Measurements from ENCODE around the gene DLGAP1.

Gene DLGAP1

DNA sequence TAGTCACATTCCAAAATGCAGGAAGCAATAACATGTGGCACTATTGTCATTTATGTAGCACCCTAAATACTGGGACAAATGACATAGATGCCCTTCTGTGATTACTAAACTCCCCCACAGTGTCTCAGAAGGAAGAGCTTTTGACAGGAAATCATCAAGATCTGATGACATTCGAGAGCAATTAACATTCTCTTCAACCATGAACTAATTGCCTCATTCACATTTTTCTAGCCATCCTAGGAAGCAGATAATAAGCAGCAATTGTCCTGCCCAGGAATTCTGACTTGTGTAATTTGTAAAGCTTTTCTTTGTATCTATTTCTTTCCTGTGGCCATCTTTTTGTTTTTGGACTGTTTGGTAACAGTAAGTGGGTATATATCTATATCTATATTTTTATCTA is 712.6 kb downstream of the DLGAP1 start:
- no peak for DNase-seq

DNA sequence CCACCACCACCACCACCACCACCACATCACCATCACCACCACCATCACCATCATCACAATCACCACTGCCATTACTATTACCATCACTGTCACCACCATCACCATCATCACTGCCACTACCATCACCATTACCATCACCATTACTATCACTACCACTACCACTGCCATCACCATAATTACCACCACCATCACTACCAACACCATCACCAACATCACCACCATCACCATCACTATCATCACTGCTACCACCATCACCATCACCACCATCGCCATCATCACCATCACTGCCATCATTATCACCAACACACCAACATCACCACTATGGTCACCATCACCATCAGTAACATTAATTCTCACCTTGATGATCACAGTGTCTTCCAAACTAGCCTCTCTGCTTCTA is 713.8 kb downstream of the DLGAP1 start:
- DNase-seq = no peak

DNA sequence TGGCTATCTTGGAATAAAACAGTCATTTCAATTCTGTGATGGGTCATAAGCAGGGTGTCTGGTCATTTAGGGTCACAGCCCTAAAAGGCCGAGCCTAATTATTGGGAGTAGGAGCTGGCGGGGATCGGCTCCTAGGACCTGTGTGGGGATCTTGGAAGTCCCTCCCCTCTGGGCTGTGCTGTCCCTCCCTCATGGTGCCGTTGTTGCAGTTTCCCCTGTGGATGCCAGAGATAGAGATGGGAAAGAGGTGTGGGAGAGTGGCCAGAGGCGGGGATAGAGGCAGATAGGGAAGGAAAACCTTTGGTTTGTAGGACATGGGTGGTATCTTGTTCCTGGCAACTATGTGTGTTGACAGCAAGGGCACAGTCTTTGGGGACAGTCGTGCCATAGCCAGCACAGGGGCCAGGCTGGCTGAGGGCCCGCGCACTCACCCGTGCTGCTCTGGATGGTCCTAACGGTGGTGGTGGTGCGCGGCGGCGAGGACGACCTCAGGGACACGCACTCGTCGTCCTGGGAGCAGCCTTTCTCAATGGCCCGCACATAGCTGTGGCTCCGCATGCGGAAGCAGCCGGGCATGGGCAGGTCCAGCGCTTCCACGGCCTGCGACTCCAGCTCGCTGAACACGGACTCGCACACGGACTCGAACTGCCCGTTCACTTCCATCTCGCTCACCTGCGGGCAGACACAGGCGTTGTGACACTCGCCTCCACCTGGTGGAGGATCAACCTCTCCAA is 726.2 kb downstream of the DLGAP1 start:
- no peak for DNase-seq

DNA sequence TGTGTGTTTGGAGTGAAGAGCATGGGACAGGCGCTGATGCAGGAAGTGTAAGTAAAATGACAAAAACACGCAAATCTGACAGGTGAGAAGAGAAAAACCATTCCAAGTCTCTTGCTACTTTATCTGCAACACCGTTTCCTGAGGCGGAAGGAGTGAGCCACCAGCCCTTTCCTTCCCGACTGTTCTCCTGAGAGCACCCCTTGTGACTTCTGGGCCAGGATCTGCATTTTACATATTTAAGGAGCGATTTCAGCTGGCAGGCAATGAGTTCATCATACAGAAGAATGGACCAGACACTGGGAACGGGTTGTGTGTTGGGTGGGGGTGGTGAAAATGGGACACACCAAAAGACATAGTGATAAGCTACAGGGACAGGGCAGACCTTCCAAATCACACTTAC is 727.8 kb downstream of the DLGAP1 start:
- no peak for DNase-seq

DNA sequence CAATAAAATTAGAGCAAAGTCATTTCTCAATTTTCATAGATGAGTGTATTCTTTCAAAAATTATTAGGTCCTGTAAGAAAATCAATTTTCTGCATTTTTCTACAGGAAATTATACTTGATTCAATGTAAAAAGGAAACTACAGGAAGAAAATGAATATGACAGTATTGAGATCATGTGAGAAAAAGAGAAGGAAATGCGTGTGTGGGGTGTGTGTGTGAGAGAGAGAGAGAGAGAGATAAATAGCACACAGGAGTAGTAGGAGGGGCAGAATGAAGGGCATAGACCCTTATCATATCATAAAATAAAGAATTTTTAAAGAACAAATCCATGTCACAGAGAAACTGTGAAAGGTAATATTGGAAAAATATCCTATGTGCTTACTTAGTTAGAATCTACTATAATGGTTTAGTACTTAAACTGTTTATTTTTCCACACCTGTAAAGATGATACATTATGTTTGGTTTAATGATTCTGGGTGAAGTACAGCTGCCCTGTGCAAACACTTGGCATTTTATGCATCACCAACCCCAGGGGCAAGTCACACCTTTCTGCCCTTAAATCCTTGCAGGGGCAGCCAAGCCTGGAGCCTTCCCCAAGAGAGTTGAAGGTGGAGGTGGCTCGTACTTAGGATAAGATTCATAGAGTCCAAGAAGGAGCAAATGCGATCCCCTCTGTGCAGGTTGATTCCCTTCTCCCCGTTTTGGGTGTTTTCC is 728.7 kb downstream of the DLGAP1 start:
- no peak for DNase-seq

DNA sequence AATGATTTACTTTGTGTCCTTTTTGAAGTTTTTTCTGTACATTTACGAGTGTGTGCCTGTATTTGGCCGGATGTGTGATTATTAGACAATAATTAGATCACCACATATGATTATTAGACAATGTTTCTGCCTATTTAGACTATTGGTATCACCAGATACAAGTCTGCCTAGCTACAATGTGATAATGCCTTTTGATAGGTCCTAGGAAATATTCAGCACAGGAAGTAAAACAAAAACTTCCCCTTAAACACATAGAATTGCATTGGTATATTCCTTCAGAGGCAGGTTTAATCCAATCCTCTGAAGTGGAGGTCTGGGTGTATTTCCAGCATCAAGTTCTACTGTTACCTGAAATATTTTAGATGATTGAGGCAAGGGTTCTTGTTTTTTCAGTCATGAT is 730.0 kb downstream of the DLGAP1 start:
- DNase-seq = no peak

DNA sequence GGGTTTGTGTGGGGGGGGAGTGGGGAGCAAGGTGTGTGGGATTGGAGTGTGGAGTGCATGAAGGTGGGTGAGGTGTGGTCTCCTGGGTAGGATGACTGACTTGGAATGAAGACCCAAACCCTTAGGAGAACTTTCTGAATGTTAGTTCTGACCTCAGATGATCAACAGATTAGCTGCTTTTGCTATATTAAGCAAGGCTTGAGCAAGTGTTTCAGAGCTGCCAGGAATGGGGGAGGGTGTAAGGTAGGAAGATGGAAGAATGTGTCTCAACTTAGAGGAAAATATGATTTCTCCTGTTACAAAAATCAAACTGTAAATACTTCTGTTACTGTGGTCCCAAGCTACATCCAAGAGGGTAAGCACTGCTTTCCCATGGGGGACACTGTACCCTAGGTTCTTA is 731.6 kb downstream of the DLGAP1 start:
- DNase-seq = no peak

DNA sequence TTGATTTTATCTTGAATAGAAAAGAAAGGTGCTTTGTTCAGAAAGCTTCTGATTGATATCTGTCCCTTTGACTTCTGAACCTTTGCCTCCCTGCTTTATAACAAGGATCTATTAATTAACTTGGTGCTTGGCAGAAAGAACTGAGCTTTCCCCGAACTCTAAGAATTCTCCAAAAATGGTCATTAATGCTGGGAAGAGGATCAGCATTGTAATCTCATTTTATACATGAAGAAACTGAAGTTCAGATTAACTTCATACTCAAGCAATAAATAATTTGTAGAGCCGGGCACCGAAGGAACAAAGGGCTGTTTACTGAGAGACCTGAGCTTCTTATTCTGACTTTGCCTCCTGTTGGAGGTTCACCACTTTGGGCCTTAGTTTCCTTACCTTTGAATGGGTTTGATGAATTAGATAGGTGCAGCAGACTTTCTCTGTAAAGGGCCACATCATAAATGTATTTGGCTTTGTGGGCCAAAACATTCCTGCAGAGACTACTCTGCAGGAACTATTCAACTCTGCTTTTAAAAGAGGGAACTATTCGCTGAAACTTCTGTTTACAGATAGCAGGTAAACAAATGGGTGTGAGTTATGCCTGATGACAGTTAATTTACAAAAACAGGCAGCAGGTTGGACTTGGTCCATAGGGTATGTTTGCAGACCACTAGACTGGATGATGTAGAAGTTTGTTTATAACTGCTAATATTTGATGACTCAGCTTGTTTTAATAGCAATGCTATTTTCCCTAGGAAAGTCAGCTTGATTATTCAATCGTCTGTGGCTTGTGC is 732.3 kb downstream of the DLGAP1 start:
- DNase-seq = no peak

DNA sequence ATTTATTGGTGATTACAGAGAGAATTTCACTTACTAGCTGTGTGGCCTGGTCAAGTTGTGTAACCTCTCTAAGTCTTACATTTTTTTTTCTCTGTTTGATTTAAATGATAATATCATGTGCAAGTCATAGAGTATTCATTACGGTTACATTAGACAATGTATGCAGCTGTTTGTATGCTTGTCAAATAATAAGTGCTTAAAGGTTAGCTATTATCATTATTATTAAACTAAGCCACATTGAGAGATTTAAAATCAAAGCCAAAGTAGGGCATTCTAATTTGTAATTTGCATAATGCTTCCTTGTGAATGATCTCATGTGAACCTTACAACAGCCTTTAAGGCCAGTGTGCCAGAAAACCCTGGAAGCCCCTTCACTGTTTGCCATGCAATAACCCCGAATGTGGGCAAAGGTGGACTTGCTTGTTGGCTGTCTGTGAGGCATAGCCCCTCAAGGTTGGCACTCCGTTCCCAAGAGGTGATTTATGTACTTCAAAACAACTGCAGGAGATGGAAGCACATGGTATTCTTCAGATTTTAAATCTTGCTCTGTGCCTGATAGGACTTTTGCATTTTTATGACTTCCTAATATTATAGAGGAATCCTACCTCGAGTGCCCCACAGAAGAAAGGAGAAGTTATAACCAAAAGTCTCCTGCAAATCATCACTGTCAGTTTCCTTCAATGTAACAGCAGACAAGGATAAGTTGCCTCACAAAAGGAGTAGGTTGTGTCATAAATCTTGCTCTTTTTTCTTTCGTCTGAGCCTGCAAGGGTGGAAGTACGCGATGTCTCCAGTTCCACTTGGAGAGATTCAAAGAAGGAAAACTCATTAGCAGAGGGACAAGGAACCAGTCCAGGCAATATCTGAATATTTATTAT is 733.1 kb downstream of the DLGAP1 start:
- no peak for DNase-seq

DNA sequence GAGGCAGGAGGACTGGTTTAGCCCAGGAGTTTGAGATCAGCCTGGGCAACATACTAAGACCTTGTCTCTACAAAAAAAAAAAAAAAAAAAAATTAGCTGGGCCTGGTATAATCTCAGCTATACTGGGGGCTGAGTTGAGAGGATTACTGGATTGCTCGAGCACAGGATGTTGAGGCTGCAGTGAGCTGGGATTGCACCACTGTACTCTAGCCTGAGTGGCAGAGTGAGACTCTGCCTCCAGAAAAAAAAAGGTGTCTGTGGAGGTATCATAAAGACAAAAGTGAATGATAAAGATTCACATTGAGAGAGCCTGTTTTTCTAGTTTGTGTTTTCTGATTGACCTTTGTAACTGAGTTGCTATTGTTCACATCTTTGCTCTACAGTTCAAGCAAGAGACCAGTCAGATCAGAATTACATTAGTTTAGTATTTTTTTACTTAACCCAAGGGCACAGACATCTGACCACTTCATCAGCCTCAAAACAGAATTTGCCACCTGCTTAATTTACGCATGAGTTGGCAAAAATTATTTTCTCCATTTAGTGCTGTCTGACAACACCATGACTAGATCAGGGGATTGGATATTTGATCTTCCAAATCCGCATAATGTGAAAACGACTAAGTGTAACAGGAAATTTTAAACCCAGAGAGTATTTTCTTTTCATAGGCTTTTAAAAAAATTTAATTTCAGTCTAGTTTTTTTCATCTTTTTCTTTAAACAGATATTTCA is 734.1 kb downstream of the DLGAP1 start:
- peak; percentile 77 for DNase-seq

DNA sequence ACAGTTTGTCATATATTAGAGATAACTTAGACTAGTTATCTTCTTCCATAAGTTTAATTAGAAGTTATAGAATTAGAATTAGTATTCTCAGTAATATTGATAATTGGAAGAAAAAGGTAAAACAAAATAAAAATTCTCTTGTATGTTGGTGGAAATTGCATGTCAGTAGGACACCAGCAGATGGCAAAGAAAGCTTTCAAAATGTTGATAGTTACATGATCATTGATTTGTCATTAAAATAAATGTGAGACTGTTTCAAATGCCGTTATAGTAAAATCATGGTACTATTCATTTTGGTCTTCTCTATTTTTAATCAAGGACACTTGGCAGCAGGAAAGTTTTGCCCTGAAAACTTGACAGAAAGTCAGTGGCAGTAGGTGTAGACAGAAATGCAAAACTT is 734.9 kb downstream of the DLGAP1 start:
- DNase-seq = no peak

DNA sequence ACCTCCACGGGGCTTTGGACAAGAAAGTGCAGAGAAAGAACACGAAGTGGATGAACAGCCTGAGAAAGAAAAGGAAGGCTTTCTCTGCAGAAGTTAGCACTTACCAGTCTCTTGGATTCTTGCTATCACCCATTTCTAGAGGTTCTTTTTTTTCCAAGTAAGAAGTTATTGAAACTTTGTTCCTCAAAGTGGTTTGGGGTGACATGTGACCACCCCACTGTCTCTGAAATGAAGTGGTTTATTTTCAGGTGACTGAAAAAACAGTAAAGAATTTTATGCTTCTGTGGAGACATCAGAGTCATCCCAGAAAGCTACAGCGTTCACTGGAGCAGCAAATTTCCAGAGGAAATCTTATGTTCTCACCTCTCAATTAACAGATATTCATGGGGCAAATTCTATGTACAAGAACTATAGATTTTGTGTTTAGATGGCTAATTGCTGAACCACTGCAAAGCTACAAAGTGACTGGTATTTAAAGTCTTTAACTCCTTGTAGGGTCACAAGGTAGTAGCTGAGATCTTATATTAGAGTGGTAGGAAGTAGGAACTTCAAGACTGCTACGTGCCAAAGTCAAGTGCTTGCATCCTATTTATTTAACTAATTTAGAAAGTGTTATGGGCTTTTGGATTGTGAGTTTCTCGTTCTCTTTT is 737.6 kb downstream of the DLGAP1 start:
- DNase-seq = no peak

DNA sequence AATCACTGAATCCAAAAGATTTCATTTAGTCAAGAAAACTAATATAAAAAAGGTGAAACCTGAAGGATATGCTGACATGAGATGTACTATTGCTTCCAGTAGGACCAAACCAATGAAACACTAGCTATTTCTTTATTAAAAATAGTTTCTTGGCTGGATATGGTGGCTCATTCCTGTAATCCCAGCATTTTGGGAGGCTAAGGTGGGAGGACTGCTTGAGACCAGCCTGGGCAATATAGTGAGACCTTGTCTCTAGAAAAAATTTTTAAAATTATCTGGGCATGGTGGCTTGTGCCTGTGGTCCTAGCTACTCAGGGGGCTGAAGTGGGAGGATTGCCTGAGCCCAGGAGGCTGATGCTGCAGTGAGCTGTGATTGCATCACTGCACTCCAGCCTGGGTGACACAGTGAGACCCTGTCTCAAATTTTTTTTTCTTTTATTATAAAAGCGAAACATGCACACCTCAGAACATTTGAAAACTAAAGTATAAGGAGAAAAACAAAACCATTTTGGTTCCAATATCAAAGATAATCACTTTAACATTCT is 738.9 kb downstream of the DLGAP1 start:
- no peak for DNase-seq

DNA sequence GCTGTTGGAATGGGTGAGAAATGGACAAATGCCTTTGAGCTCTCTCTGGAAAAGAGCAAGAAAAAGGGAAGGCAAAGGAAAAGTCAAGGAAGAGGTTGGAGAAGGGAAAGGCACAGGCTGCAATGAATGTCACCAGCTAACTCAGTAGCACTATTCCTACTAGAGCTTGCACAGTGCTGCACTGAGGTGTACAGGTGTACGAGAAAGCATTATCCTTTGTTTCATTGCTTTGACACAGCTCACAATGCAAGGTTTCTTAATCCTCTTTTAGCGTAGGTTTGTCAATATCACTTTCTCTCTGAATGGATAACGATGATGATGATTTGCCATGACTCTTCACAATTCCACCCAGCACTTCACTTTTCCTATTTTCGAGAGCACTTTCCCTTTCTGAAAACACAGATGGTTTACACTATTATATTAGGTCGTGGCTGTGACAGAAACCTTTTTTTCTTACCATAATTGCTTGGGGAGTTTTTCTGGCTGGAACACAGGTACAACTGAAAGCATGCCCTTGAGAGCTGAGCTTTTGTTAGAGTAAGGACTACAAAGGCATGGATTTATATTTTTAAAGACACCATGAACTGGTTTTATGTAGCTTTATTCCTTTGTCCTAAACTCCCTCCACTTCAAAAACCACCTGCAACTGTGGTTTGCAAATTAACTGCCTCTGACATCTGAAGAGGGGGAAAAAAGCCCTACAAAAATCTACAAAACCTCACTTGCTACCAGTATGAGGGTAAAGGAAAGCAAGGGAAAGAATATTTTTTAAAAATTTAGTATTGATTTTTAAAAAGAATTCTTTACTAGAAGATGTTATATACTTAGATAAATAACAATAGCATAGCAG is 739.7 kb downstream of the DLGAP1 start:
- no peak for DNase-seq

DNA sequence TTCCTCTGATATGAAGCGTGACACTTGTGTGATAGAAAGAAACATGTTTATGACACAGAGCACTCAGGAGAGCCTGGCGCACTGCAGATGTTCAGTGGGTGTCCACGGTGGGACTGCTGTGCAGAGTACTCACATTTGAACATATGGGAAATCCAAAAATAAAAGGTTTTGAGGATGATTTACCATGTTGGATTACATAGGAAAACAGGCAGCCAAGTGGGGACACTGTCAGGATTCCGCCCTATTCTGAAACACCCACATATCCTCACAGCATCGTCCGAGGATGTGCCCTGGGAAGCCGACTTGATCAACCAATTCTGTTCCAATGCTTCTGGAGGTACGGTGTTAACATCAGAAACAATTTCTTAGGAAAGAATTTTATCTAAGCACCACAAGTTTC is 741.4 kb downstream of the DLGAP1 start:
- DNase-seq = no peak

DNA sequence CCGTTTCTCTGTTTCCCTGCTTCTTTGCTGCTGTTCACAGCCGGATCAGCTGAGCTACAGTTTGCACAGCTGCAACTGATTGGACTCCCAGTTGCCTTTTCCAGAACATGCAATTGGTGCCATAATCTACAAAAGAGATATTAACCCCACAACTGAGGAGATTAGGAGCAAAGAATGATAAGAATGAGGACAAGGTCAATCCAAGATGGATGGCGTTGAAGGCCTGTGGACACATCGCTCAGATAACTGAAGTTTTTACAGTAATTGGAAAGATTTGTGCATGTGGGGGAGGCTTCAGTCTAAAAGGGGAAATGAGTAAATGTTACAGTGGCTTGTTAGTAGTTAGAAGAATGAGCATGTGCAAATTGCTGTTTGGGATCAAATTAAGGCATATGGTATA is 741.9 kb downstream of the DLGAP1 start:
- no peak for DNase-seq

DNA sequence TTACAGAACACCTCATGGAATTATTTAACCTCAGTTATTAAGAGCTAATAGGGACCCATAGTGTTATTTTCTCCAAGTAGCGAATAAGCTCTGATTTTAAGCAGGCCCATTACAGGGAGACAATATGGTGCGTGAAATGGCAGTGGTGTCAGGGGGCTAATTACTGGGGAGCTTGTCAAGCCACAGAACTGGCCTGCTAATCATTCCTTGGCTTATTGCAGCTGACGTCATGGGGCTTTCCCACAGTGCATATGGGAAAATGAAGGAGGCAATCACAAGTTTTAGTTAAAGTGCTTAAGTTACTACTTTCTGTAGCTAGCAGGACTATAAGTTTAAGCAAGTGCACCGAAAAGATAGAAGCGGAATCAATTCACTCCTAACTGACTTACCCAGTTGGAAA is 742.6 kb downstream of the DLGAP1 start:
- DNase-seq = no peak

DNA sequence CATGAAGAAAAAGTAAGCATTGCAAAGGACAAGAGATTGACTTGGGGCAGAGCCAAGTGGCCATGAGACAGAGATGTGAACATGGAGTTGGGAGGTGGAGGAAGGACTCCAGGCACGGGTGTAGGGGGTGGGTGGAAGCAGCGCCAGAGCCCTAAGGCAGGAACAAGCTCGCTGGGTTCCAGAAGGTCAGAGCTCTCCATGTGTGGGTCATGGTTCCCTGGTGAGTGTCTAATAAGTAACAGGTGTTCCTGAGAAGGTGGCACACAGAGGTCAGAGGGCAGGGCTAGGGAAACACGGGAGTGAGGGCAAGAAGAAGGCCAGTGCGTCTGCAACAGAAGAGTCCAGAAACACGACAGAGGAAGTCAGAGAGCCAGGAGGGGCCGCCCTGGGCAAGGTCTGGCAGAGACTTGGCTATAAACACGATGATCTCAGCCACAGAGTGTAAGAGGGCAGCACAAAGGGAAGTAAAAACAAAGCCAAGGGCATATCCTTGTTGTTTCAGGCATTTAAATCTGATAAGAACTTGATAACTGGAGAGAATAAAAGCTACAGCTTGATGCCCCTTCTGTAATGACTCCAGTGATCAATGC is 744.3 kb downstream of the DLGAP1 start:
- DNase-seq = no peak

DNA sequence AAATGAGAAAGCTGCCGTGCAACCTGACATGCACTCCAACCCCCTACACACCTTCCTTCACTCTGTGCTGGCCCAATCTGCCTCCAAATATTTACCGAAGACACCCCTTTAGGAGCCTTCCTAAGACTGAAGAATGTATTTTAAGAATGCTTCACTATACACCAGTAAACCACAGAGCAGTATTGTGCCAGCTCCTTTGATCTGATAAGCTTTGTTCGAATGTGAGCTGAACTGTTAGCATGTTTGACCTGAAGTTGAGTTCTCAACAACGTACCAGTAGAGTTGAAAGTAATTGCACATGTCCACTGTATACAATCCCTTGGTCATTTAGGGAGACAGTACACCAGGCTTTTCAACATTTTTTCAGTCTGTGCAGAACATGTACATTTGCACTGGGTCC is 745.9 kb downstream of the DLGAP1 start:
- DNase-seq = no peak
